H54 (cell line): ENCODE results near the gene CD19.
"Not testable (repeated sequence)": the region's sequence is repeated elsewhere in the genome, so short reads cannot be mapped to it uniquely, and the experiment has no call there.

Experiments used
- DNase-seq: peaks from one replicate; pipeline ENCODE4 v3.0.0; 2011; ENCODE audit warnings: low spot score, mixed read lengths; ENCODE audit not compliant: insufficient read length
- FAIRE-seq: peaks from 3 replicates; lab custom pipeline; 2011; peaks lifted over from hg19 to GRCh38; lab: Jason Lieb, UNC
- POLR2A ChIP-seq: IDR thresholded peaks from 2 replicates; pipeline ENCODE4 v1.6.1; 2011; ENCODE audit warnings: low read depth, mild to moderate bottlenecking, low read length

The CD19 gene

GRCh38 chr16:28931801-28932225 lies at the start of gene CD19:
TSS of gene CD19 (plus strand) at chr16:28931971. CDS start at chr16:28932001, 30 bp downstream.
- no peak for DNase-seq
- FAIRE-seq: no peak

GRCh38 chr16:28882551-28883160 lies 49.1 kb upstream of the CD19 start:
- TF ChIP-seq POLR2A: no peak
- DNase-seq (no peak), FAIRE-seq (no peak)

More at GRCh38 chr16:28931801-28932225, at the start of gene CD19:
- no peak for TF ChIP-seq POLR2A

GRCh38 chr16:28883221-28883996 lies 48.4 kb upstream of the CD19 start:
- DNase-seq (no peak), FAIRE-seq (no peak)
- TF ChIP-seq POLR2A: no peak

- TF ChIP-seq POLR2A: no peak
- no peak for FAIRE-seq
- DNase-seq: no peak
Observed at GRCh38 chr16:28884045-28884444, 47.7 kb upstream of the CD19 start.

GRCh38 chr16:28886945-28887344 lies 44.8 kb upstream of the CD19 start:
- no peak for TF ChIP-seq POLR2A
- DNase-seq (no peak), FAIRE-seq (no peak)

GRCh38 chr16:28890355-28890754 lies 41.4 kb upstream of the CD19 start:
- DNase-seq, FAIRE-seq: not testable (repeated sequence)

GRCh38 chr16:28891964-28892890 lies 39.5 kb upstream of the CD19 start:
- TF ChIP-seq POLR2A: no peak
- FAIRE-seq: no peak
- DNase-seq: no peak

GRCh38 chr16:28893291-28893690 lies 38.5 kb upstream of the CD19 start:
- DNase-seq (no peak), FAIRE-seq (no peak)
- no peak for TF ChIP-seq POLR2A

GRCh38 chr16:28895609-28896008 lies 36.2 kb upstream of the CD19 start:
- DNase-seq: no peak
- no peak for FAIRE-seq
- no peak for TF ChIP-seq POLR2A

- FAIRE-seq (no peak), DNase-seq (no peak)
- no peak for TF ChIP-seq POLR2A
Observed at GRCh38 chr16:28897826-28898225, 33.9 kb upstream of the CD19 start.

- DNase-seq: peak; percentile 61
- TF ChIP-seq POLR2A: no peak
Observed at GRCh38 chr16:28898266-28898665, 33.5 kb upstream of the CD19 start.

GRCh38 chr16:28898942-28899341 lies 32.8 kb upstream of the CD19 start:
- TF ChIP-seq POLR2A: no peak
- DNase-seq (no peak), FAIRE-seq (no peak)

More at GRCh38 chr16:28898266-28898665, 33.5 kb upstream of the CD19 start:
- no peak for FAIRE-seq

GRCh38 chr16:28899882-28900590 lies 31.7 kb upstream of the CD19 start:
- no peak for FAIRE-seq
- no peak for TF ChIP-seq POLR2A
- no peak for DNase-seq
